H9 (cell line): ENCODE results near the gene ASGR1. TPM values are rescaled to one million over a fixed set of nuclear protein-coding genes. Genes with fewer than 3 reads are reported as not detected.

Experiments used
- DNase-seq: peaks from one replicate; pipeline ENCODE4 v3.0.0-alpha.2; 2017
- H2AFZ ChIP-seq: one replicate; pipeline ENCODE4 v1.6.1; 2013; ENCODE audit warnings: mild to moderate bottlenecking, low read length, control low read depth, moderate library complexity
- H2AK5ac ChIP-seq: 2 replicates; pipeline ENCODE4 v1.6.1; 2013; ENCODE audit warnings: low read length, control low read depth, mixed read lengths; ENCODE audit not compliant: insufficient read length
- H2BK120ac ChIP-seq: one replicate; pipeline ENCODE4 v1.6.1; 2013; ENCODE audit warnings: low read depth, mild to moderate bottlenecking, low read length, control low read depth, inconsistent platforms; ENCODE audit not compliant: poor library complexity, severe bottlenecking
- H2BK12ac ChIP-seq: 2 replicates; pipeline ENCODE4 v1.6.1; 2013; ENCODE audit warnings: low read length, control low read depth, mixed read lengths, low read depth; ENCODE audit not compliant: insufficient read length
- H2BK15ac ChIP-seq: 2 replicates; pipeline ENCODE4 v1.6.1; 2013; ENCODE audit warnings: low read depth, low read length, control low read depth
- H2BK20ac ChIP-seq: one replicate; pipeline ENCODE4 v1.6.1; 2013; ENCODE audit warnings: low read depth, mild to moderate bottlenecking, low read length, control low read depth, inconsistent platforms; ENCODE audit not compliant: poor library complexity, severe bottlenecking
- H2BK5ac ChIP-seq: 2 replicates; pipeline ENCODE4 v1.6.1; 2013; ENCODE audit warnings: low read length, control low read depth, mixed read lengths; ENCODE audit not compliant: insufficient read length
- H3K14ac ChIP-seq: 2 replicates; pipeline ENCODE4 v1.6.1; 2013; ENCODE audit warnings: low read length, control low read depth; ENCODE audit not compliant: insufficient read depth
- H3K18ac ChIP-seq: 2 replicates; pipeline ENCODE4 v1.6.1; 2013; ENCODE audit warnings: low read depth, mild to moderate bottlenecking, mixed read lengths, low read length, control low read depth; ENCODE audit not compliant: insufficient read length
- H3K23ac ChIP-seq: 2 replicates; pipeline ENCODE4 v1.6.1; 2013; ENCODE audit warnings: low read length, control low read depth, mixed read lengths, low read depth; ENCODE audit not compliant: insufficient read length
- H3K23me2 ChIP-seq: 2 replicates; pipeline ENCODE4 v1.6.1; 2013; ENCODE audit warnings: low read depth, mild to moderate bottlenecking, mixed read lengths, low read length, control low read depth; ENCODE audit not compliant: insufficient read length, poor library complexity, severe bottlenecking
- H3K27ac ChIP-seq: 2 replicates; pipeline ENCODE4 v1.5.1; 2013; ENCODE audit warnings: low read length, control low read depth, mixed read lengths, low read depth; ENCODE audit not compliant: insufficient read length
- H3K27me3 ChIP-seq: 2 replicates; pipeline ENCODE4 v1.6.1; 2013; ENCODE audit warnings: low read length, control low read depth, inconsistent platforms; ENCODE audit not compliant: insufficient read depth
- H3K4ac ChIP-seq: 2 replicates; pipeline ENCODE4 v1.6.1; 2013; ENCODE audit warnings: low read depth, mild to moderate bottlenecking, control low read depth, inconsistent platforms, low read length, moderate library complexity
- H3K4me1 ChIP-seq: 2 replicates; pipeline ENCODE4 v1.6.1; 2013; ENCODE audit warnings: low read length, control low read depth, inconsistent platforms; ENCODE audit not compliant: insufficient read depth
- H3K4me2 ChIP-seq: 2 replicates; pipeline ENCODE4 v1.6.1; 2013; ENCODE audit warnings: low read length, control low read depth, mixed read lengths; ENCODE audit not compliant: insufficient read length, insufficient read depth
- H3K56ac ChIP-seq: 2 replicates; pipeline ENCODE4 v1.6.1; 2013; ENCODE audit warnings: low read depth, mild to moderate bottlenecking, mixed read lengths, low read length, control low read depth; ENCODE audit not compliant: insufficient read length
- H3K79me1 ChIP-seq: 2 replicates; pipeline ENCODE4 v1.6.1; 2013; ENCODE audit warnings: low read depth, mild to moderate bottlenecking, moderate library complexity, low read length, control low read depth, inconsistent platforms; ENCODE audit not compliant: insufficient read depth, poor library complexity, severe bottlenecking
- H3K79me2 ChIP-seq: 2 replicates; pipeline ENCODE4 v1.6.1; 2013; ENCODE audit warnings: low read length, control low read depth, inconsistent platforms; ENCODE audit not compliant: insufficient read depth
- H3K9ac ChIP-seq: 2 replicates; pipeline ENCODE4 v1.6.1; 2013; ENCODE audit warnings: low read length, control low read depth, mixed read lengths; ENCODE audit not compliant: insufficient read length; ENCODE audit errors: extremely low read depth
- H3K9me3 ChIP-seq: one replicate; pipeline ENCODE4 v1.6.1; 2013; ENCODE audit warnings: low read depth, low read length, inconsistent platforms; ENCODE audit not compliant: control insufficient read depth
- H3T11ph ChIP-seq: one replicate; pipeline ENCODE4 v1.6.1; 2013; ENCODE audit warnings: mild to moderate bottlenecking, low read length, control low read depth, inconsistent platforms
- H4K20me1 ChIP-seq: one replicate; pipeline ENCODE4 v1.6.1; 2013; ENCODE audit not compliant: control insufficient read depth, insufficient read length, insufficient read depth
- H4K5ac ChIP-seq: 2 replicates; pipeline ENCODE4 v1.6.1; 2013; ENCODE audit warnings: low read depth, mild to moderate bottlenecking, mixed read lengths, low read length, control low read depth; ENCODE audit not compliant: insufficient read length
- H4K8ac ChIP-seq: replicated peaks from 2 replicates; pipeline ENCODE4 v1.6.1; 2013; ENCODE audit warnings: low read length, control low read depth, mixed read lengths, low read depth; ENCODE audit not compliant: insufficient read length
- H4K91ac ChIP-seq: 2 replicates; pipeline ENCODE4 v1.6.1; 2013; ENCODE audit warnings: low read depth, mild to moderate bottlenecking, moderate library complexity, mixed read lengths, low read length, control low read depth; ENCODE audit not compliant: insufficient read length
- H3K27ac Mint-ChIP-seq, 3 experiments: 2 replicates in 2 of 3; 3 replicates in 1 of 3; pipeline ENCODE4 v1.8.0; 2020 to 2021; ENCODE audit warnings: mixed read lengths in 3 of 3, mild to moderate bottlenecking in 1 of 3, moderate library complexity in 1 of 3
- H3K27me3 Mint-ChIP-seq: 2 replicates; pipeline ENCODE4 v1.8.0; 2021; ENCODE audit warnings: low read depth, mild to moderate bottlenecking, moderate library complexity, mixed read lengths
- H3K36me3 Mint-ChIP-seq, 3 experiments: 2 replicates in 2 of 3; 3 replicates in 1 of 3; pipeline ENCODE4 v1.8.0; 2020 to 2021; ENCODE audit warnings: low read depth in 3 of 3, mixed read lengths in 3 of 3; ENCODE audit not compliant: insufficient read depth in 1 of 3
- H3K4me1 Mint-ChIP-seq, 2 experiments: 2 replicates each; pipeline ENCODE4 v1.8.0; 2020; ENCODE audit warnings: mixed read lengths in 2 of 2
- H3K4me3 Mint-ChIP-seq, 2 experiments: 2 replicates in 1 of 2; 3 replicates in 1 of 2; pipeline ENCODE4 v1.8.0; 2020 to 2021; ENCODE audit warnings: mild to moderate bottlenecking in 2 of 2, mixed read lengths in 2 of 2, moderate library complexity in 1 of 2
- H3K9me3 Mint-ChIP-seq, 2 experiments: 2 replicates in 1 of 2; 3 replicates in 1 of 2; pipeline ENCODE4 v1.8.0; 2020; ENCODE audit warnings: mild to moderate bottlenecking in 2 of 2, mixed read lengths in 2 of 2, moderate library complexity in 1 of 2
- WGBS: extraction: QIAGEN DNeasy Blood & Tissue Kit; methylation state at CpG from one replicate; pipeline ENCODE4 v1.1.7; 2013; ENCODE audit warnings: missing lambda C conversion rate, low lambda C conversion rate, mixed read lengths; ENCODE audit not compliant: insufficient read length; ENCODE audit errors: extremely low coverage; 5-methylcytosine and 5-hydroxymethylcytosine counted together
- long read RNA-seq: library from polyadenylated mRNA; unstranded; transcript quantifications from one replicate; pipeline ENCODE4 v2.0.0, GENCODE V29; 2020
- total RNA-seq: library from RNA; stranded (reverse); gene quantifications from 2 replicates; pipeline ENCODE4 v1.2.1, GENCODE V29; 2021
- TF ChIP-seq, protein P1 (sequence below): fragments of 200-600 bp; sonication (generic); conservative IDR thresholded peaks from 3 replicates; pipeline ENCODE4 v1.8.0; 2021; ENCODE audit warnings: antibody characterized with exemption, mild to moderate bottlenecking

Gene ASGR1
- 5.2 and 5.9 TPM in 2 replicates for total RNA-seq
- long read RNA-seq, partial matches to known transcripts = 3 of 17 reads
- long read RNA-seq, other reads (novel, unspliced or antisense) = 11 of 17 reads

DNA sequence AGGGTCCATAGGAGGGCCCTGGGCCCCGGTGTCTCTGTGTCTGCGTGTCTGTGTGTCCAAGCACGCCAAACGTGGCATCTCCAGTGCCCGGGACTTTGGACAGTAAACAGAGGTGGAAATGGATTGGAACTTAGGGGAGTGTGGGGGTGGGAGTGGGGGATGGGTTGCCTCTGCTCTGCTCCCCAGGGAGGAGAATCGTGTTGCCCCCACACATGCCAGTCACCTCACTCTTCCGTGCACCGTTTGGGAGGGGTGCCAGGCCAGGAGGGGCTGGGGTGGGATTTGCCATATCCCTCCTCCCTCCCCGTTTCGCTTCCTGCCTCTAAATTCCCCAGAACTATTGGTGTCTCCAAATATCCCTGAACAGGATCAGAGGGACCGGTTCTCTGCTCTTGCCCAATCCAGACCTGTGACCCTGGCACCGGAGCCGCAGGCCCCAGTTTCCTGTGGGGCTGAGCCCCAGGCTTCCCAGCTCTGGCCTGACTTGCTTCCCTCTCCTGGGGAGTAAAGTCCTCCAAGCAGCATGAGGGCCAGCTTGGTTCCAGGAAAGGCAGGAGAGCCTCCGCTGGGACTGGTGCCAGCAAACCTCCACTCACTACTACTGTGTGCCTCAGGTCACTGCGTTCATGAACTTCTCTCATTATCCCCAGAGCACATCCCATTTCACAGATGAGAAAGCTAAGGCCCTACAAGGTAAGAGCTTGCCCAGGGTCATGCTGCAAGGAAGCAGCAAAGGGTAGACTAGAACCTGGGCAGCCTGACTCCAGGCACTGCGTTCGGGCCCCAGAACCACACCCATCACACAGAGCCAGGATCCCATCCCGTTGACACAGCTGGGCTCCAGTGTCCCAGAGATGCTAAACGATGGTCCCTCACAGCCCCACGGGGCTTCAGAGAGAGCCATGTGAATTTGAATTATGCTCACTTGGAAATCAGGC, at the start of gene ASGR1:
ASGR1 (minus strand) TSS at position 54 of the 938 bp plus-strand sequence. CDS start 807 bp downstream, outside the sequence.
- Histone ChIP-seq H3K79me2 (no peaks in the 10 kb centered on the region), H2AK5ac (no peak within 1 kb of the TSS), H3K56ac (no peak within 1 kb of the TSS), H3K9me3 (no peaks in the 10 kb centered on the region), H3K4ac (no peak within 1 kb of the TSS), H4K8ac (no peak within 1 kb of the TSS), H3K27me3 (peaks cover 5% of the 10 kb centered on the region; the same call in 1 of the 2 replicates), H3K4me1 (no peaks in the 10 kb centered on the region; the same call in 1 of the 2 replicates), H4K20me1 (no peaks in the 10 kb centered on the region), H3K79me1 (no peaks in the 10 kb centered on the region), H3K18ac (no peak within 1 kb of the TSS), H3K27ac (no peak within 1 kb of the TSS), H2BK15ac (no peak within 1 kb of the TSS), H2BK5ac (no peak within 1 kb of the TSS), H2AFZ (no peak within 1 kb of the TSS), H3K4me2 (peak within 1 kb of the TSS; percentile 91), H3T11ph (no peak within 1 kb of the TSS), H3K9ac (no peak within 1 kb of the TSS), H4K5ac (no peak within 1 kb of the TSS), H2BK20ac (no peak within 1 kb of the TSS), H2BK120ac (no peak within 1 kb of the TSS), H3K23ac (no peak within 1 kb of the TSS), H3K23me2 (peaks cover 12% of the 10 kb centered on the region), H2BK12ac (no peak within 1 kb of the TSS), H4K91ac (no peak within 1 kb of the TSS), H3K14ac (no peak within 1 kb of the TSS)
- Mint-ChIP-seq H3K4me1 (peaks cover 5 to 10% of the 10 kb centered on the region in 2 experiments; a peak in 3 of 4 replicates), H3K36me3 (no peaks in the 10 kb centered on the region), H3K27ac (no peak within 1 kb of the TSS), H3K4me3 (no peak within 1 kb of the TSS), H3K27me3 (peaks cover 23% of the 10 kb centered on the region), H3K9me3 (no peaks in the 10 kb centered on the region)
- no CpG with 5 or more reads among the region's 20 CpGs for WGBS
- DNase-seq = no peak
- TF ChIP-seq, protein P1, sequence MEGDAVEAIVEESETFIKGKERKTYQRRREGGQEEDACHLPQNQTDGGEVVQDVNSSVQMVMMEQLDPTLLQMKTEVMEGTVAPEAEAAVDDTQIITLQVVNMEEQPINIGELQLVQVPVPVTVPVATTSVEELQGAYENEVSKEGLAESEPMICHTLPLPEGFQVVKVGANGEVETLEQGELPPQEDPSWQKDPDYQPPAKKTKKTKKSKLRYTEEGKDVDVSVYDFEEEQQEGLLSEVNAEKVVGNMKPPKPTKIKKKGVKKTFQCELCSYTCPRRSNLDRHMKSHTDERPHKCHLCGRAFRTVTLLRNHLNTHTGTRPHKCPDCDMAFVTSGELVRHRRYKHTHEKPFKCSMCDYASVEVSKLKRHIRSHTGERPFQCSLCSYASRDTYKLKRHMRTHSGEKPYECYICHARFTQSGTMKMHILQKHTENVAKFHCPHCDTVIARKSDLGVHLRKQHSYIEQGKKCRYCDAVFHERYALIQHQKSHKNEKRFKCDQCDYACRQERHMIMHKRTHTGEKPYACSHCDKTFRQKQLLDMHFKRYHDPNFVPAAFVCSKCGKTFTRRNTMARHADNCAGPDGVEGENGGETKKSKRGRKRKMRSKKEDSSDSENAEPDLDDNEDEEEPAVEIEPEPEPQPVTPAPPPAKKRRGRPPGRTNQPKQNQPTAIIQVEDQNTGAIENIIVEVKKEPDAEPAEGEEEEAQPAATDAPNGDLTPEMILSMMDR = no peak
